ENCODE measurements around the gene INSL6. TPM values are rescaled to one million over a fixed set of nuclear protein-coding genes. Genes with fewer than 3 reads are reported as not detected.
"Not testable (repeated sequence)": the region's sequence is repeated elsewhere in the genome, so short reads cannot be mapped to it uniquely, and the experiment has no call there.

The INSL6 gene, protein sequence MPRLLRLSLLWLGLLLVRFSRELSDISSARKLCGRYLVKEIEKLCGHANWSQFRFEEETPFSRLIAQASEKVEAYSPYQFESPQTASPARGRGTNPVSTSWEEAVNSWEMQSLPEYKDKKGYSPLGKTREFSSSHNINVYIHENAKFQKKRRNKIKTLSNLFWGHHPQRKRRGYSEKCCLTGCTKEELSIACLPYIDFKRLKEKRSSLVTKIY
- not detected for total RNA-seq

DNA sequence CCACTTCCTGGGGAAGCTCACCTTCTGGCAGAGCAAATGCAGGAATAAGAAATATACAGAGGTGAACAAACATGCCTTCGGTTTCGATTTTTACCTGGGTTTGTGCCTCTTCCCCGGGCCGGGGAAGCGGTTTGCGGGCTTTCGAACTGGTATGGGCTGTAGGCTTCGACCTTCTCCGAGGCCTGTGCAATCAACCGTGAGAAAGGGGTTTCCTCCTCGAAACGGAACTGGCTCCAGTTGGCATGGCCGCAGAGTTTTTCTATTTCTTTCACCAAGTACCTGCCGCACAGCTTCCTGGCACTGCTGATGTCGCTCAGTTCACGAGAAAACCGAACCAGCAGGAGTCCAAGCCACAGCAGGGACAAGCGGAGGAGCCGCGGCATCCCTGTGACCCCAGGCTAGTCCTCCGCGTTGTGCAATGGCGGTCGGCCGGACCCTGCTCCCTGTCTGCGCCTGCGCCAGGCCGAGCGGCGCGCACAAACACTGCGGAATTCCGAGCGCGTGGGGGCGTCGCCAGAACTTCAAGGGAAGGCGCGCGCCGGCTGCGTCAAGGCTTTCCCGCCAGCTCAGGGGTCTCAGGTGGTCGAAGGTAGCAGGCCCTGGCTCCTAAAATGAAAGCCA is at the start of gene INSL6:
TSS of gene INSL6 (minus strand) at position 420 of the 621 bp plus-strand sequence. CDS start at position 383, 37 bp downstream.
- POLR2A ChIA-PET = no interaction called here

DNA sequence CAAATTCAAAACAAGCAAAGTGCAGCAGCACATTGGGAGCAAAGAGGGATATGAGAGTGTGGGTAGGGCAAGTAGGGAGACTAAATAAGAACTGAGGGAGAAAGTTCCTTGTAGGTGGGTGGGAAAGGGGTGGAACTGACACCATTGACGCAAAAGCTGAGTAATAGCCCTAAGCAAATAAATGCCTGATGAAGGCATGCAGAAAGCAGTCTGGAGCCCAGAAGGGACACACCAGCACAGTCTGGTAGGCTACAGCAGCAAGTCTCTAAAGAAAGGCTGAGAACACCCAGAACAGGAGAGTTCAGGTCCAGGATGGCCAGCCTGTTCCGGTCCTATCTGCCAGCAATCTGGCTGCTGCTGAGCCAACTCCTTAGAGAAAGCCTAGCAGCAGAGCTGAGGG is 45.8 kb upstream of the INSL6 start, which contains the start of gene INSL4:
TSS of gene INSL4 (plus strand) at position 208 of the 400 bp plus-strand sequence. CDS start at position 313, 105 bp downstream.
- POLR2A ChIA-PET = no interaction called here
- CTCF ChIA-PET = no interaction called here

More for the DNA sequence above, at the start of gene INSL6:
- CTCF ChIA-PET = interaction anchor here (0.6 to 2.1 kb wide), 7 partner anchors 237 to 649 kb away, joined by 3 to 15 read pairs (median 4); partner anchors contain the start of gene CD274

DNA sequence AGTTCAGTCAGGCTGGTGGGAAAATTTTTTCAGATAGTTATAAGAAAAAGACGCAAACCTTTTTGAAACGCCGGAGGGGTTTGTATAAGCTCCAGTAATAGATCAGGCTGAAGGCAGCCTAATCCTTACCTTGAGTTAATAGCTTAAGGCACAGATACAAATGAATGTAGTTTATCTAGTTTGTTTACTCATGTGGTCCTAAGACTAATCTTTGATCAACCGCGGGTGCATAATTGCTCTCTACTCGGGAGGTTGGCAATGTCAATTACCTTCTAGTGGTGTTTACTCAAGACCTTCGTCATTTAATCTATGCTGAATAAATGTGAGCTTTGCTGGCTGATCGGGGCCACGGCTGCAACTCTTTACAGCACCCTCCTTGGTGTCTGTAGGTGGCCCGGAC is 45.1 kb upstream of the INSL6 start:
- ChIA-PET POLR2A (no interaction called here), CTCF (no interaction called here)

DNA sequence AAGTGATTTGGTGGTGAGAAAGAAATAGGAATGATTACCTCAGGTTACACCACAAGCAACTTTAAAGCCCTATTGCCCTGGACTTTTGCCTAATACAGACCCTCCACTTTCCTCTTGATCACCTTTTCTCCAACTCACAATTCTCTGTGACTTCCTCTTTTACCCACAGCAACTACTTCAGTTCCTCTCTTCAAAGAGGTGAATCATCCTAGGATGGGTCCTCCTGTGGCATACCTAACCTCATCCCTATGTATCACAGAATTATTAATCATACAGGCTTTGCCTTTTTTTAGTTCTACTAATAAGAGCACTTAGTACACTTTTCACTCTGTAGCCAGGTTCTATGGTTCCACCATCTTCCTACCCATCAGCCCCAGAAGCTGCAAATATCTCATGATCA is 19.6 kb upstream of the INSL6 start:
- POLR2A ChIA-PET = no interaction called here
- CTCF ChIA-PET = no interaction called here

DNA sequence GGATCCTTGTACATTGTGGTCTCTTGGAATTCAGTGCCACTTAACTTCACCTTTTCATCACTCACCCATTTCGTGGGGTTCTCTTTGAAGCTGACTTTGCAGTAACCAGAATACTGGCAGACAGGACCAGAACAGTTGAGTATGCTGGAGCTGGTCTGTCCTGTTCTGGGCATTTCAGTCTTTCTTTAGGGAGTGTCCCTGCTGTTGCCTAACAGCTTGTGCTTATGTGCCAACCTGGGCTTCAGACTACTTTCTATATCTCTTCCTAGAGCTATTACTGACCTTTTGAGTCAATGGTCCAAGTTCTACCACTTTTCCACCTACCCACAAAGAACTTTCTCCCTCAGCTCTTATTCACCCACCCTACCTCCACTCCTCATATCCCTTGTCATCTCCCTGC is 10.0 kb upstream of the INSL6 start:
- POLR2A ChIA-PET = no interaction called here
- CTCF ChIA-PET = no interaction called here

DNA sequence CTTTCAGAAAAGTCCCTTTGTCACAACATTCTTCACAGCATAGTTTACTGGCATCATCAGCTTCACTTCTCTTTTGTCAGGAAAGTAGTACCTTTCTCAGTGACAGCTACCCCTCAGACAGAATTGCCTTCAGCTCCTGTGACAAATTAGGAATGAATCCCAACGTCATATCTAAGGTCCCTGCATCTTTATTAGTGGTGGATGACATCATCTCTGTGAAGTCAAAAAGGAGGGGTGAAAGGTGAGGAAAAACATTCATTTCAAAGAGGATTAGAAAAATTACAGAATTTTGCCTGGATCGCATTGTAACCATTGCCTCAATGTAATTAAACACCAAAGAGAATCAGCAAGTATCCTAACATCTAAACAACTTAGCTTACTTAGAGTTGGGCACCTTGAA is 7.9 kb upstream of the INSL6 start:
- ChIA-PET CTCF (no interaction called here), POLR2A (no interaction called here)

DNA sequence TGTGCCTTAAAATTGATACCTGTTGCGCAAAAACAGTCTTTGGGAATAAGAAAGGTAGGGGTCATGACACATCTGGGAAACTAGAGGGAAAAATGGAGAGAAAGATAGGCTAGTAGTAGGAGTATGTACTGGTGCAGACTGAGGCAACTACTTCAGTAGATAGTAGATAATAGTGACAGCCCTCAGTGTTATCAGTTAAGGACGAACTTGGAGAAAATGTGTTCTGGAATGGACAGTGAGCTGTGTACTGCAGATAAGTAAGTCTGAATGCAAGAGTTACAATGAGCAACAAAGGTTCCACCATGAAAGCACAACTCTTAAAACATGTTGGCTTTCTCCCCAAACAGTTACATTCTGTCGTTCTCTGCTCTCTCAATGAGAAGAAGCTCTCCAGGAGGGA is 6.5 kb upstream of the INSL6 start:
- POLR2A ChIA-PET = no interaction called here
- CTCF ChIA-PET = no interaction called here

DNA sequence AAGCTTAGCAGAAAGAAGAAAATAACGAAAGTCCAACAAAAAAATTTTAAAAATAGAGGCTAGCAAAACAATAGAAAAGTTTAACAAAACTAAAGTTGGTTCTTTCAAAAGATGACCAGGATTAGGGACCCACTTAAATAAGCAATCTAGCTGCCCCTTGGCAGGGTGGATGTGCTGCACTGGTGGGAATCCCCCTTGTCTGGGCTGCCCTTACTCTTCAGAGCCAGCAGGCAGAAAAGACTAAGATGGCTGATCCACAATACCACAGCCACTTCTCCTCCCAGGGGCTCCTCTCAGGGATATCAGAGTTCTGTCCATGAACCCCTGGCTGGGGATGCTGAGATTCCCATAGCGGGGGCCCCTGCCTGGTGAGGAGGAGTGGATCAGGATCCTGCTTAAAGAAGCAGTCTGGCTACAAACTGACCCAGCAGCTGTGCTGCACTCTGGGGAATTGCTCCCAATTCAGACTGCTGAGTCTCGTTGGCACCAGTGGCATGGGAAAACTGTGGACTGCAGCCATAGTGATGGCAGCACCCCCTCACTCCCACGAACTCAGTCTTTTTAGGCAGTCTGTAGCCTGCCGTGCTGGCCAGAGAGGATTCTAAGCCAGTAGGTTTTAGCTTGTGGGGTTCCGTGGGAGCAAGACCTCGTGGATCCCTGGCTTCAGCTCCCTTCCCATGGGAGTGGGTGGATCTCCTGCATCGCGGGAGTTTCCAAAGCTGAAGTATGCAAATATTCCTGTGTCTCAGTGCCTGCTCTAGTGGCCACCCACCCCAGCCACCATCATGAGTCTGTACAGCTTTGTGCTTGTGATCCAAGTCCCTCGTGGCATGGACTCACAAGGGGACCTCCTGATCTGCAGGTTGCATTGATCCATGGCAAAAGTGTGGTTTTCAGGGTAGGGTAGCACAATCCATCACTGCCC is 2.9 kb upstream of the INSL6 start:
- ChIA-PET POLR2A (no interaction called here), CTCF (interaction anchor here (1.0 kb wide), 1 partner anchor 412 kb away, joined by 6 read pairs; no protein-coding TSS in a partner anchor)

DNA sequence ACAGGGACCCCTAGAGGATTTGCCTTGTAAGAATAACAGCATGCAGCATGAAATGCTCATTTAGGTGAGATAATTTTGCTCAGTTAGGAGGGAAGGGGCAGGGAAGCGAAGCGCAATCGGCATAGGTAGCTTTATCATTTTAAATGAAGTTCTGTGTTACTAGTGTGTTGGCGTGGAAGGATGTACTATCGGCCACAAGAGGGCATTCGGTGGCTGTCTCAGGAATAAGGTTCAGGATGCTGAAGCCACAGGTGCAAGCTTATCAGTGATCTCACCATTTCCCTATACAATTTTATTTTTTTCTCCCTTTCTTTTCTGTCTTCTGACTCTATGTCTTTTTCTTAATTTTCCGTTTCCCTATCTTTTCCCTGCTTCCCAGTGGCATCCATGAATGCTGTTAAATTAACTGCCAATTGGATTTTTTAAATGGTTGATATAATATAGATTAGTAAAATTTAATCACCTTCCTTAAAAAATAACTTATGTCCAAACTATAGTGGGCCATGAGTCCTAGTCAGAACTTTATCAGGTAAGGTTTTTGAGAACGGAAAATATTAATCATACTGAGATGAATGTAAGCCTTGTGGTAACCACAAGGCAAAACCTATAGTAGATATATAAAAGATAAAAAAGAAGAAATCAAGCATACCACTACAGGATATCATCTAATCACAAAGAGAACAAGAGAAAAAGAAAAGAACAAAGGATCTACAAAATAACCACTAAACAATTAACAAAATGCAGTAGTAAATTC is 1.2 kb upstream of the INSL6 start:
- POLR2A ChIA-PET = interaction anchor here (0.5 kb wide), 1 partner anchor 249 kb away, joined by 3 read pairs; no protein-coding TSS in a partner anchor
- CTCF ChIA-PET = interaction anchor here (0.6 to 2.1 kb wide), 14 partner anchors 82 to 648 kb away, joined by 3 to 15 read pairs (median 4); partner anchors contain the start of gene CD274

DNA sequence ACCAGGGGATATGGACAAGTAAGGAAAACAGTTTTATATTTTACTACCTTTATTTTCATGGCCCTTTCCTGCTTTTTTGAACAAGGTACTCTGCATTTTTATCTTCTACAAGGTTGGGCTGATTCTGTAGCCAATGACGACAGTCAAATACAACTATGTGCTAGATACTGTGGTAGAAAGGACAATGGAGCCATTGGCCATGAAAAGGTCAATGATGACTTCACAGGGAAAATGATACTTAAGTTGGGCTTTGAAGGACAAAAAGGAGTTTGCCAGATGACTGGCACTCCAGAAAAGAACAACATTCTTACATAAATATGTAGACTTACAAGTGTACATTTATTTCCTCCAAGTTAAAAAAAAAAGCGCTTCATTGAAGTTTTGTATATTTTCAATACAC is 663 bp downstream of the INSL6 start:
- POLR2A ChIA-PET = no interaction called here

DNA sequence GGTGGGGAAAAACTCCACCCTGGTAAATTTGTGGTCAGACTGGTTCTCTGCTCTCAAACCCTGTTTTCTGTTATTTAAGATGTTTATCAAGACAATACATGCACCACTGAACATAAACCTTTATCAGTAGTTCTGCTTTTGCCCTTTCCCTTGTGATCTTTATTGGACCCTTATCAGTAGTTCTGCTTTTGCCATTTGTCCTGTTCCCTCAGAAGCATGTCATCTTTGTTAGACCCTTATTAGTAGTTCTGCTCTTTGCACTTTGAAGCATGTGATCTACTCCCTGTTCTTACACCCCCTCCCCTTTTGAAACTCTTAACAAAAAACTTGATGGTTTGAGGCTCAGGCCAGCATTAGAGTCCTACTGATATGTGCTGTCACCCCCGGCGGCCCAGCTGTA is 4.8 kb downstream of the INSL6 start:
- POLR2A ChIA-PET = not testable (repeated sequence)
- CTCF ChIA-PET = interaction anchor here (0.6 kb wide), 1 partner anchor 498 kb away, joined by 3 read pairs; no protein-coding TSS in a partner anchor

More for the DNA sequence above, 663 bp downstream of the INSL6 start:
- CTCF ChIA-PET = interaction anchor here (0.6 to 2.1 kb wide), 2 partner anchors 238 to 331 kb away, joined by 3 to 15 read pairs; no protein-coding TSS in a partner anchor

DNA sequence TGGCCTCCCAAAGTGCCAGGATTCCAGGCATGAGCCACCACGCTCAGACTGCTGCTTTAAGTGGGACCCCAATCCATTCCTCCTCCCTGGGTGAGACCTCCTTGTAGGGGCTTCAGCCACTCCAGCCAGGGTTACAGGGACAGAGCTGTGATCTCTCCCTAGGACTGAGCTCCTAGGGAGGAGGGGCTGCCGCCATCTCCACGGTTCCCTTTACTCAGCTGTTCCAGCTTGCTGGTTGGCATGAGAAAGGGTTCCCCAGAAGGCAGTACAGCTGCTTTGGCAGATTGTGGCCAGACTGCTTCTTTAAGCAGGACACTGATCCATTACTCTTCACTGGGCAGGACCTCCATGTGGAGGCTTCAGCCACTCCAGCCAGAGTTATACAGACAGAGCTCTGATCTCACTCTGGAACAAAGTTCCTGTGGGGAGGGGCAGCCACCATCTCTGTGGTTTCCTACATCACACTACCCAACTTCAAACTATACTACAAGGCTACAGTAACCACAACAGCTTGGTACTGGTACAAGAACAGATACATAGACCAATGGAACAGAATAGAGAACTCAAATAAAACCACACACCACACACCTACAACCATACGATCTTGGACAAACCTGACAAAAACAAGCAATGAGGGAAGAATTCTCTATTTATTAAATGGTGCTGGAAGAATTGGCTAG is 7.2 kb downstream of the INSL6 start:
- ChIA-PET POLR2A (no interaction called here), CTCF (no interaction called here)

DNA sequence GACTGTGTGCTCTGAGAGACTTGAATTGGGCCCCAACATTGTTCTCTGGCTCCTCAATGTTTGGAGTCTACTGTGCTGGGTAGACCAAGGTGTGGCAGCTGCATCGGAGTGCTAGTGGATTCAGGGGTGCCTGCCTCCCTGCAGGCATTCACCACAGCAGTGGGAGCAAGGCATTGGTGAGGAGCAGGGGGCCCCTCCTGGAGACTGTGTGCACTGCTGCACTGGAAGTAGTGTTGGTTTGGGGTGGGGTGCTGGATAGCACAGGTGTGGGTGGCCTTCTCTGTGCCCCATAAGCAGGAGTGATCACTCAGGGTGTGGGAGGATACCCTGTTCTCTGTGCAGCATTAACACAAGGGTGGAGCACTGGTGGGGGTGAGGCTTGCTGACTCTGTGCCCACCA is 39.2 kb downstream of the INSL6 start:
- CTCF ChIA-PET = no interaction called here
- POLR2A ChIA-PET = no interaction called here

DNA sequence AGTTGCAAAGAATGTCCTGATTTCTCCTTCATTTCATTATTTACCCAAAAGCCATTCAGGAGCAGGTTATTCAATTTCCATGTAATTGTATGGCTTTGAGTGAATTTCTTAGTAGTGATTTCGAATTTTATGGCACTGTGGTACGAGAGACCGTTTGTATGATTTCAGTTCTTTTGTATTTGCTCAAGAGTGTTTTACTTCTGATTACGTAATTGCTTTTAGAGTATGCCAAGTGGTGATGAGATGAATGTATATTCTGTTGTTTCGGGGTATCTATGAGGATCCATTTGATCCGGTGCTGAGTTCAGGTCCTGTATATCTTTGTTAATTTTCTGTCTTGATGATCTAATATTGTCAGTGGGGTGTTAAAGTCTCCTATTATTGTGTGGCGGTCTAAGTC is 41.2 kb downstream of the INSL6 start:
- POLR2A ChIA-PET = interaction anchor here (0.6 kb wide), 1 partner anchor 119 kb away, joined by 4 read pairs; no protein-coding TSS in a partner anchor
- CTCF ChIA-PET = no interaction called here

DNA sequence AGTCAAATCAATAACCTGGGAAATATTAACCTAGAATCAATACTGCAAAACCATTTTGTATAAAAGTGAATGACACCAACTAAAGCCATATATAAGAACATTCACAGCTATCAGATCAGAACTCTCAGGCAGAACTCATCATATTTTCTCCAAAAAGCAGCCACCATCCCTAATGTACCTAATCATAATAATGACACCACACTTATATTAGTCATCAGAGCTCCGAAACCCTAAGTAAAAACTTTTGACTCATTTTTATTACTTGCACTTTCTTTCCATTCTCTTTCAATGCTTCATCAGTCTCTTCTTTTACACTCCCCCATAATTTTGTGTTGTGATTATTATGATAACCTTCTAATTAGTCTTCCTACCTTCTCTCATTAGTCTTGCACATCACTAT is 45.3 kb downstream of the INSL6 start:
- CTCF ChIA-PET = interaction anchor here (1.3 kb wide), 1 partner anchor 9 kb away, joined by 3 read pairs; no protein-coding TSS in a partner anchor

DNA sequence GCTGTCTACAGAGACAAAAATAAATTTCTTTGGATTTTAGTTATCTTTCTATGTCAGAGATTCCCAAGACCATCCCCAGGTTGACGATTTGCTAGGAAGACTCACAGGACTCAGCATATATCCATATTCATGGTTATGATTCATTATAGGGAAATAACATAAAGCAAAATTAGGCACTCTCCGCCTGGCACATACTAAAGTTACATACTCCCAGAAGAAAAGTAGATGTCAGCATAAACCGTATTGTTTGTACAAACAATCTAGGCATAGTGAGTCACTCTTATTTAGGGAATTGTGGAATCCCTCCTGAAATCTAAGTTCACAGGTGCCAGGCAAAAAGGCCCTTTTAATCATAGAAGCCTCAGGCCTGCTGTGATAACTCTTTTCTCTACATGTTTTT is 62.9 kb downstream of the INSL6 start:
- ChIA-PET POLR2A (no interaction called here), CTCF (no interaction called here)

More for the DNA sequence above, 45.3 kb downstream of the INSL6 start:
- POLR2A ChIA-PET = no interaction called here

DNA sequence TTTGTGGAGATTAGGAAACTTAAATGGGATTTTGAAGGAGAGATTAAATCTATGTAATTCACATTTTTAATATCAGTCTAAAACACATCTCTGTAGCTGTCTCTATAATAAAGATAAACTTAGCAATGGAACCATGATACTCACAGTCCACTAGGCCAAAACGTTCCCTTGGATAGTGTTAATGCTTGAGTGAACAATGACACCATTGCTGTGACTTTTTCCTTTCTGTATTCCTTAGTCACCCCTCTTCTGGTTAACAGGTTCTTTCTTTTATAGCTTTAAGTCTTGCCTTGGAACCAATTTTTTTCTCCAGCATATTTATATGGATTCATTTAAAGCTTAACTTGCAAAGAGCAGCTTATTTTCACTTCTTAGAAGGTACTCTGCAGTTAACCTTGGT is 63.3 kb downstream of the INSL6 start:
- ChIA-PET CTCF (no interaction called here), POLR2A (no interaction called here)

DNA sequence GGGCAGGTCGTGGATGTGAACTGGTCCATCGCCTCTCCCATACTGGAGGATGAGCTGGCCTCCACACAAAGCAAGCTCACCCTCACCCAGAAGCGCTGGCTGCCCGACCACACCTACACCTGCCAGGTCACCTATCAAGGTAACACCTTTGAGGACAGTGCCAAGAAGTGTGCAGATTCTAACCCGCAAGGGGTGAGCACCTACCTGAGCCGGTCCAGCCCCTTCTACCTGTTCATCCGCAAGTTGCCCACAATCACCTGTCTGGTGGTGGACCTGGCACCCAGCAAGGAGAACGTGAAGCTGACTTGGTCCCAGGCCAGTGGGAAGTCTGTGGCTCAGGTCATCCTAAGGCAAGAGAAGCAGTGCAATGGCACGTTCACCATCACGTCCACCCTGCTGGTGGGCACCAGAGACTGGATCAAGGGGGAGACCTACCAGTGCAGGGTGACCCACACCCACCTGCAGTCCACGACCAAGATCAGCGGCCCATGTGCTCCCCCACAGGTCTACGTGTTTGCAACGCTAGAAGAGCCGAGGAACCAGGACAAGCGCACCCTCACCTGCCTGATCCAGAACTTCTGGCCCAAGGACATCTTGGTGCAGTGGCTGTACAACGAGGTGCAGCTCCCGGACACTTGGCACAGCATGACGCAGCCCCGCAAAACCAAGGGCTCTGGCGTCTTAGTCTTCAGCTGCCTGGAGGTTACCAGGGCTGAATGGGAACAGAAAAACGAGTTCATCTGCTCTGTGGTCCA is 71.3 kb downstream of the INSL6 start:
- CTCF ChIA-PET = no interaction called here
- POLR2A ChIA-PET = no interaction called here
